IPS-18a (cell line): Measurements from ENCODE around the gene BRDT.

Experiments
- H3K27ac ChIP-seq: one replicate; pipeline ENCODE4 v1.5.1; 2013; ENCODE audit warnings: low read length
- H3K27me3 ChIP-seq: one replicate; pipeline ENCODE4 v1.6.1; 2013; ENCODE audit warnings: mild to moderate bottlenecking, low read length; ENCODE audit not compliant: control insufficient read depth, insufficient read depth
- H3K36me3 ChIP-seq: one replicate; pipeline ENCODE4 v1.6.1; 2013; ENCODE audit warnings: low read depth, low read length; ENCODE audit not compliant: control insufficient read depth
- H3K4me1 ChIP-seq: one replicate; pipeline ENCODE4 v1.6.1; 2013; ENCODE audit warnings: low read depth, low read length; ENCODE audit not compliant: control insufficient read depth
- H3K4me3 ChIP-seq: one replicate; pipeline ENCODE4 v1.5.1; 2013; ENCODE audit warnings: low read length
- H3K9ac ChIP-seq: one replicate; pipeline ENCODE4 v1.6.1; 2013; ENCODE audit warnings: mild to moderate bottlenecking, low read length, moderate library complexity
- H3K9me3 ChIP-seq: one replicate; pipeline ENCODE4 v1.6.1; 2013; ENCODE audit warnings: low read depth, low read length; ENCODE audit not compliant: control insufficient read depth

Gene BRDT

DNA sequence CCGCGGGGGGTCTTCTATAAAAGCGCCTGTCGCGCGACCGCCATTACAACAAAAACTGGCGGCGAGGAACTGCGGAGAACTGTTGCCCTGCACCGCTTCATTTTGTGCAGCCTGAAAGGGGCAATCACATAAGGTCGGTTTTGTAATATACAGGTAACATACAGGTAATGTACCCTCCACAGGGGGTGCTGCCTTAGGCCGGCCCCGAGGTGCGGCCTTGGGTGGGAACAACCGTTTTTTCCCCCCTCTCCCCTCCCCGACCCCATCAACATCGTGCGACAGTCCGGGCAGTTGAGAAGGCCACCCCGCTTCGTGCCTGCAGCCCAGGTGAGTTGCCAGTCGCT is at the start of gene BRDT:
Gene BRDT, plus strand, starts transcription at position 46 of the 344 bp plus-strand sequence. CDS start 13,354 bp downstream, outside the sequence.
- Histone ChIP-seq H3K27ac (no peak within 1 kb of the TSS), H3K4me1 (no peaks in the 10 kb centered on the region), H3K27me3 (no peaks in the 10 kb centered on the region), H3K9ac (no peak within 1 kb of the TSS), H3K9me3 (no peaks in the 10 kb centered on the region), H3K36me3 (no peaks in the 10 kb centered on the region), H3K4me3 (no peak within 1 kb of the TSS)

DNA sequence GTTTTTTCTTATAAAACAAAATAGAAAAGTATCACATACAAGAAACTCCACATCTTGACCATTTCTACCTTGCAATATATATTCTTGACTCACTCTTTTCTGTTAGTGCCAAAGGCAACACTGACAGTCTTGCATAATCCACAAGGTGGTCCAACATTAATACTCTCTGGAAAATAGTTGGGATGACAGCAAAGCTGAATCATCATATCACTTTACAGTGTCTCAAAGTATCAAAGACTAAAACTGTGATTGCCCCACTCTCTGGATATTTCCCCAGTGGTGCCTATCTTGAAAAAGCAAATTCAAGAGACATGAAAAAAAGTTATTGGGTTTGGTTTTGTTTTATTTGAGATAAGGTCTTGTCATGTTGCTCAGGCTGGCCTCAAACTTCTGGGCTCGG is 48.6 kb upstream of the BRDT start:
- Histone ChIP-seq H3K4me1 (no peaks in the 10 kb centered on the region), H3K27me3 (no peaks in the 10 kb centered on the region), H3K9ac (no peak overlapping the region), H3K4me3 (no peak overlapping the region), H3K36me3 (no peaks in the 10 kb centered on the region), H3K27ac (no peak overlapping the region), H3K9me3 (no peaks in the 10 kb centered on the region)

- Histone ChIP-seq H3K9ac (no peak overlapping the region), H3K4me1 (no peaks in the 10 kb centered on the region), H3K4me3 (no peak overlapping the region), H3K27ac (no peak overlapping the region), H3K27me3 (no peaks in the 10 kb centered on the region), H3K9me3 (no peaks in the 10 kb centered on the region), H3K36me3 (no peaks in the 10 kb centered on the region)
Observed at GRCh38 chr1:91901231-91901630, 48.0 kb upstream of the BRDT start.

DNA sequence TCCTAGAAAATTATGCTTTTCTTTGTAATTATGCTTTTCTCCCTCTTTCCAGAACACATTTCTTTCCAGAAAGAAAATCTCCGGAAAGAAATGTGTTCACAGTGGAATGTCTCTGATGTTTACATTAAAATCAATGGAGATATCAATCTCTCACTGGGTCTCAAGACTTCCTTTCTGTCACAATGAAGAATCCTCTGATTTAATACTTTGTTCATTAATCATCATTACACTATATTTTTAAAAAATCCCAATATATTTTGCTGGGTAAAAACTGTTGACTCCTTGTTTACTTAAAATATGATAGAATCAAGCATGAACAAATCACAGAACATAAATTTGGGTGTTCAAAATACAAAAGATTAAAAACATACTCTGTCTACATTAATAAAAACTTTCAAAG is 36.9 kb upstream of the BRDT start:
- no peaks in the 10 kb centered on the region for H3K9me3 ChIP-seq
- no peak overlapping the region for H3K4me3 ChIP-seq
- H3K27ac ChIP-seq: no peak overlapping the region
- peaks cover 4% of the 10 kb centered on the region for H3K4me1 ChIP-seq
- H3K36me3 ChIP-seq: no peaks in the 10 kb centered on the region
- H3K27me3 ChIP-seq: no peaks in the 10 kb centered on the region
- no peak overlapping the region for H3K9ac ChIP-seq

DNA sequence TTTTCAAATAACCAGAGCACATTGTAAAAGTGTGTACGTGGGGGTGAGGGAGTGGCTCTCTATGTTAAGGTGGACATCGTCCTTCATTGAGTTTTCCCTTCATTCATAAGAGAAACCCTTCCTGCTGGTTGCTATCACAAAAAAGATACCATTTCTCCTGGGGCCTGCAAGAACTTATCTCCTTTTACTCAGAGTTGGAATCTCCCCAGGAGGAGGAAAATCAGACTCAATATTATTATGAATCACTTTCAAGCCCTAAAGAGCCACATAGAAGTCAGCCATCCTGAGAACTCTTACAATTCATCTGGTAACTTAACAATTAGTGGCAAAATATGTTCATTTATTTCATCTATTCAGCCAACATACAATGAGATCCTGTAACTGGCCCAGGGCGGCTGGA is 36.2 kb upstream of the BRDT start:
- H3K27me3 ChIP-seq: no peaks in the 10 kb centered on the region
- no peak overlapping the region for H3K9ac ChIP-seq
- peaks cover 5% of the 10 kb centered on the region for H3K4me1 ChIP-seq
- no peak overlapping the region for H3K4me3 ChIP-seq
- no peak overlapping the region for H3K27ac ChIP-seq
- H3K9me3 ChIP-seq: no peaks in the 10 kb centered on the region
- H3K36me3 ChIP-seq: no peaks in the 10 kb centered on the region

- Histone ChIP-seq H3K9ac (no peak overlapping the region), H3K4me3 (no peak overlapping the region), H3K27me3 (no peaks in the 10 kb centered on the region), H3K9me3 (no peaks in the 10 kb centered on the region), H3K4me1 (peaks cover 5% of the 10 kb centered on the region), H3K36me3 (no peaks in the 10 kb centered on the region), H3K27ac (no peak overlapping the region)
Observed at GRCh38 chr1:91916046-91916445, 33.2 kb upstream of the BRDT start.

DNA sequence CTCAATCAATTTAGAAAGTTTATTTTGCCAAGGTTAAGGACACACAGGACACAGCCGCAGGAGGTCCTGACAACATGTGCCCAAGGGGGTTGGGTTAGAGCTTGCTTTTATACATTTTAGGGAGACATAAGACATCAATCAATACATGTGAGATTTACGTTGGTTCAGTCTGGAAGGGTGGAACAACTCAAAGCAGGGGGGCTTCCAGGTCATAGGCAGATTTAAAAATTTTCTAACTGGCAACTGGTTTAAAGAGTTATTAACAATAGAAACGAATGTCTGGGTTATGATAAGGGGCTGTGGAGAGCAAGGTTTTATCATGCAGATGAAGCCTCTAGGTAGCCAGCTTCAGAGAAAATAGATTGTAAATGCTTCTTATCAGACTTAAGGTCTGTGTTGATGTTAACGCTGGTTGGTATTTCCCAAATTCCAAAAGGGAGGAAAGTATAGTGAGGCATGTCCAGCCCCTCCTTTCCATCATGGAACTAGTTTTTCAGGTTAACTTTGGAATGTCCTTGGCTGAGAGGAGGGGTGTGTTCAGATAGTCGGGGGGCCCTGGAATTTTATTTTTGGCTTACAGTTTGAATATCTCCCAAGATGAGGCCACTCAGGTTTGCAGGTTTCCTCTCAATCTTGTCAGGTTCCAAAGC is 32.3 kb upstream of the BRDT start:
- Histone ChIP-seq H3K4me1 (peaks cover 5% of the 10 kb centered on the region), H3K36me3 (no peaks in the 10 kb centered on the region), H3K27ac (no peak overlapping the region), H3K9ac (no peak overlapping the region), H3K9me3 (no peaks in the 10 kb centered on the region), H3K4me3 (no peak overlapping the region), H3K27me3 (no peaks in the 10 kb centered on the region)

DNA sequence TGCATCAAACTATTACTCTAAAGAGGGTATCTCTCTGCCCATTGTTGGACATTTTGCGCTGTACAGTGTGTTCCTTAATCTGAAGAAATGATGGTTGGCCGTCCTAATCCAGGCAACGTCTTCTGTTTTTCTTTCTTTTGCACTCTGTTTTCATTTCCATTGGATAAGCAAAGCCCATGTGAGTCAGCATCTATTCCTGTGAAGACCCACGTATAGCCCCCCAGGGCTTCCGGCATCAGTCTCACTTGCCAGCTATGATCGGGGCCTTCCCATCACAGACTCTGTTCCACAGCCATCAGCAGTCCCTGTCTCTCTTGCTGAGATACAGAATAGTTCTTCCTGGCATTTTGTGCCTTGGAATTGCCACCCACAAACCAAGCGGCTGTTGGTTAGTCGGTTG is 29.2 kb upstream of the BRDT start:
- no peaks in the 10 kb centered on the region for H3K9me3 ChIP-seq
- no peak overlapping the region for H3K9ac ChIP-seq

GRCh38 chr1:91924146-91924545 is 25.1 kb upstream of the BRDT start:
- H3K27me3 ChIP-seq: no peaks in the 10 kb centered on the region
- no peak overlapping the region for H3K9ac ChIP-seq
- H3K27ac ChIP-seq: no peak overlapping the region
- H3K9me3 ChIP-seq: no peaks in the 10 kb centered on the region
- H3K36me3 ChIP-seq: no peaks in the 10 kb centered on the region
- H3K4me1 ChIP-seq: peaks cover 3% of the 10 kb centered on the region
- H3K4me3 ChIP-seq: no peak overlapping the region

More for the DNA sequence above, 29.2 kb upstream of the BRDT start:
- H3K27ac ChIP-seq: no peak overlapping the region
- H3K4me3 ChIP-seq: no peak overlapping the region
- H3K36me3 ChIP-seq: no peaks in the 10 kb centered on the region
- H3K4me1 ChIP-seq: peaks cover 5% of the 10 kb centered on the region
- H3K27me3 ChIP-seq: no peaks in the 10 kb centered on the region

- Histone ChIP-seq H3K4me1 (peaks cover 5% of the 10 kb centered on the region), H3K9ac (no peak overlapping the region), H3K9me3 (no peaks in the 10 kb centered on the region), H3K4me3 (no peak overlapping the region), H3K27me3 (no peaks in the 10 kb centered on the region), H3K27ac (no peak overlapping the region), H3K36me3 (no peaks in the 10 kb centered on the region)
Observed at GRCh38 chr1:91925644-91926435, 23.4 kb upstream of the BRDT start.

GRCh38 chr1:91928026-91928425 is 21.2 kb upstream of the BRDT start:
- Histone ChIP-seq H3K27ac (no peak overlapping the region), H3K36me3 (no peaks in the 10 kb centered on the region), H3K9me3 (no peaks in the 10 kb centered on the region), H3K27me3 (no peaks in the 10 kb centered on the region), H3K4me3 (no peak overlapping the region), H3K4me1 (peaks cover 5% of the 10 kb centered on the region), H3K9ac (no peak overlapping the region)

DNA sequence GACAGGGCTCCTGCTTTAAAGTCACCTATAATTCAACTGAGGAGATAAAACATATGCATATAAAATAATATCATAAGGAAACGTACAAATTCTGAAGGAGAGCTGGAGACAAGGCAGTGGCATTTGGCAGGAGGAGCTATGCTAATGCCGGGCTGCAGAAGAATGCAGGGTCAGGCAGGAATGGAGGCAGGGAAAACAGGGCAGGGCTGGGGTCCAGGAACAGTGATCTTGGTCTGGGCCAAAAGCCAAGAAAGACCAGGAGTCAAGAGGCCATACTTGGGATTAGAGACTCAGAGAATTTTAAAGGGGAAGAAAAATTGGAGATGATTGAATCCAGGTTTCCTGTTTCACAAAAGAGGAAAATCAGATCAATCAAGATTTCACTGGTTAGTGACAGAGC is 20.0 kb upstream of the BRDT start:
- Histone ChIP-seq H3K4me1 (peaks cover 5% of the 10 kb centered on the region), H3K27me3 (no peaks in the 10 kb centered on the region), H3K9ac (no peak overlapping the region), H3K27ac (no peak overlapping the region), H3K9me3 (no peaks in the 10 kb centered on the region), H3K4me3 (no peak overlapping the region), H3K36me3 (no peaks in the 10 kb centered on the region)
